GM04503 (cell line): ENCODE results near the gene RAVER2.
A peak's percentile ranks its signal among the peaks of the same experiment; 100 is the strongest.

ENCODE experiments used
- DNase-seq: peaks from one replicate; pipeline ENCODE4 v3.0.0-alpha.2; 2012; ENCODE audit warnings: low read depth

RAVER2 gene

GRCh38 chr1:64877598-64877997 is 132.7 kb downstream of the RAVER2 start:
- DNase-seq, result no peak

- DNase-seq, result no peak
Measured at GRCh38 chr1:64878090-64878489, 133.2 kb downstream of the RAVER2 start.

GRCh38 chr1:64878931-64879611 is 134.2 kb downstream of the RAVER2 start:
- no peak for DNase-seq

- no peak for DNase-seq
Measured at GRCh38 chr1:64880449-64880848, 135.6 kb downstream of the RAVER2 start.

GRCh38 chr1:64881281-64881680 is 136.4 kb downstream of the RAVER2 start:
- DNase-seq, result peak; percentile 11
